IPS DF 4.7 (cell line): Measurements from ENCODE around the gene THOC6.
A peak's percentile ranks its signal among the peaks of the same experiment; 100 is the strongest.
"Not testable (repeated sequence)": the region's sequence is repeated elsewhere in the genome, so short reads cannot be mapped to it uniquely, and the experiment has no call there.

Experiments
- DNase-seq: peaks from one replicate; pipeline ENCODE4 v3.0.0-alpha.2; 2013; ENCODE audit warnings: low spot score; ENCODE audit errors: extremely low read depth

The THOC6 gene

GRCh38 chr16:3053330-3053710 lies 29.5 kb downstream of the THOC6 start:
- DNase-seq = not testable (repeated sequence)

GRCh38 chr16:3054965-3055733 lies 31.3 kb downstream of the THOC6 start:
- no peak for DNase-seq

GRCh38 chr16:3055734-3056115 lies 31.9 kb downstream of the THOC6 start:
- not testable (repeated sequence) for DNase-seq

GRCh38 chr16:3056336-3057180 lies 32.7 kb downstream of the THOC6 start:
- no peak for DNase-seq

GRCh38 chr16:3057181-3058138 lies 33.6 kb downstream of the THOC6 start:
- DNase-seq = no peak

- DNase-seq = no peak
Observed at GRCh38 chr16:3058139-3059030, 34.5 kb downstream of the THOC6 start.

- DNase-seq = peak; percentile 58
Observed at GRCh38 chr16:3059041-3059722, 35.3 kb downstream of the THOC6 start.

- no peak for DNase-seq
Observed at GRCh38 chr16:3059723-3060242, 35.9 kb downstream of the THOC6 start.

GRCh38 chr16:3060339-3061127 lies 36.7 kb downstream of the THOC6 start:
- no peak for DNase-seq

GRCh38 chr16:3062553-3062952 lies 38.7 kb downstream of the THOC6 start:
- no peak for DNase-seq

- no peak for DNase-seq
Observed at GRCh38 chr16:3063625-3064386, 40.0 kb downstream of the THOC6 start.

- no peak for DNase-seq
Observed at GRCh38 chr16:3065069-3065741, 41.4 kb downstream of the THOC6 start, which contains the start of gene IL32. TSS of gene IL32 (plus strand) at chr16:3065640. CDS start at chr16:3065812, 172 bp downstream.

- no peak for DNase-seq
Observed at GRCh38 chr16:3065742-3066439, 42.1 kb downstream of the THOC6 start.

GRCh38 chr16:3066440-3066748 lies 42.6 kb downstream of the THOC6 start:
- DNase-seq = no peak

- no peak for DNase-seq
Observed at GRCh38 chr16:3068487-3068886, 44.7 kb downstream of the THOC6 start.

GRCh38 chr16:3069146-3069545 lies 45.3 kb downstream of the THOC6 start:
- DNase-seq = not testable (repeated sequence)

GRCh38 chr16:3070608-3071111 lies 46.8 kb downstream of the THOC6 start:
- no peak for DNase-seq
